ENCODE data around the gene CMSS1.

DNA sequence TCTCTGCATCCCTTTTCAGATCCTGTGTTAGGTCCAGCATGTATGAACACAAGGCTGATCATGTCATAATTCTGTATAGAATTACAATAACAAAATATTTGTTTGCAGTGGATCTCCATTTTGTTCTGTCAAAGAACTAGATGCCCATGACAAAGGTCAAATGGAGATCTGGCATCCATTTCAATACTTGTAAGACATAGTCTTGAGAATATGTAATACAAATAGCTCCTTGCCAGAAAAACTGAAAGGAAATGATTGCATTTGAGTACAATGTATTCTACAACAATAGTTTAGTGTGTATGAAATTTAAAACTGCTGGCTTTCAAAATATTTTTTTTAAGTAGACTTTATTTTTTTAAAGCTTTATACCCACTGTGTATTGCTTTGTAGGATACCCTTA, 101.1 kb downstream of the CMSS1 start:
- no peak for TF ChIP-seq EZH2 (IDR thresholded peaks at IDR 0.05; ENCODE audit: borderline replicate concordance, insufficient read depth, low read length, poor library complexity, severe bottlenecking)
- TF ChIP-seq, protein P1, sequence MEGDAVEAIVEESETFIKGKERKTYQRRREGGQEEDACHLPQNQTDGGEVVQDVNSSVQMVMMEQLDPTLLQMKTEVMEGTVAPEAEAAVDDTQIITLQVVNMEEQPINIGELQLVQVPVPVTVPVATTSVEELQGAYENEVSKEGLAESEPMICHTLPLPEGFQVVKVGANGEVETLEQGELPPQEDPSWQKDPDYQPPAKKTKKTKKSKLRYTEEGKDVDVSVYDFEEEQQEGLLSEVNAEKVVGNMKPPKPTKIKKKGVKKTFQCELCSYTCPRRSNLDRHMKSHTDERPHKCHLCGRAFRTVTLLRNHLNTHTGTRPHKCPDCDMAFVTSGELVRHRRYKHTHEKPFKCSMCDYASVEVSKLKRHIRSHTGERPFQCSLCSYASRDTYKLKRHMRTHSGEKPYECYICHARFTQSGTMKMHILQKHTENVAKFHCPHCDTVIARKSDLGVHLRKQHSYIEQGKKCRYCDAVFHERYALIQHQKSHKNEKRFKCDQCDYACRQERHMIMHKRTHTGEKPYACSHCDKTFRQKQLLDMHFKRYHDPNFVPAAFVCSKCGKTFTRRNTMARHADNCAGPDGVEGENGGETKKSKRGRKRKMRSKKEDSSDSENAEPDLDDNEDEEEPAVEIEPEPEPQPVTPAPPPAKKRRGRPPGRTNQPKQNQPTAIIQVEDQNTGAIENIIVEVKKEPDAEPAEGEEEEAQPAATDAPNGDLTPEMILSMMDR (IDR thresholded peaks at IDR 0.05; ENCODE audit: poor library complexity, severe bottlenecking), result no peak
- TF ChIP-seq RAD21 (conservative IDR thresholded peaks at IDR 0.05), result no peak
- TF ChIP-seq POLR2AphosphoS5 (IDR thresholded peaks at IDR 0.05), result no peak
- TF ChIP-seq EP300 (conservative IDR thresholded peaks at IDR 0.05; ENCODE audit: poor library complexity, severe bottlenecking), result no peak
- TF ChIP-seq, protein P2, sequence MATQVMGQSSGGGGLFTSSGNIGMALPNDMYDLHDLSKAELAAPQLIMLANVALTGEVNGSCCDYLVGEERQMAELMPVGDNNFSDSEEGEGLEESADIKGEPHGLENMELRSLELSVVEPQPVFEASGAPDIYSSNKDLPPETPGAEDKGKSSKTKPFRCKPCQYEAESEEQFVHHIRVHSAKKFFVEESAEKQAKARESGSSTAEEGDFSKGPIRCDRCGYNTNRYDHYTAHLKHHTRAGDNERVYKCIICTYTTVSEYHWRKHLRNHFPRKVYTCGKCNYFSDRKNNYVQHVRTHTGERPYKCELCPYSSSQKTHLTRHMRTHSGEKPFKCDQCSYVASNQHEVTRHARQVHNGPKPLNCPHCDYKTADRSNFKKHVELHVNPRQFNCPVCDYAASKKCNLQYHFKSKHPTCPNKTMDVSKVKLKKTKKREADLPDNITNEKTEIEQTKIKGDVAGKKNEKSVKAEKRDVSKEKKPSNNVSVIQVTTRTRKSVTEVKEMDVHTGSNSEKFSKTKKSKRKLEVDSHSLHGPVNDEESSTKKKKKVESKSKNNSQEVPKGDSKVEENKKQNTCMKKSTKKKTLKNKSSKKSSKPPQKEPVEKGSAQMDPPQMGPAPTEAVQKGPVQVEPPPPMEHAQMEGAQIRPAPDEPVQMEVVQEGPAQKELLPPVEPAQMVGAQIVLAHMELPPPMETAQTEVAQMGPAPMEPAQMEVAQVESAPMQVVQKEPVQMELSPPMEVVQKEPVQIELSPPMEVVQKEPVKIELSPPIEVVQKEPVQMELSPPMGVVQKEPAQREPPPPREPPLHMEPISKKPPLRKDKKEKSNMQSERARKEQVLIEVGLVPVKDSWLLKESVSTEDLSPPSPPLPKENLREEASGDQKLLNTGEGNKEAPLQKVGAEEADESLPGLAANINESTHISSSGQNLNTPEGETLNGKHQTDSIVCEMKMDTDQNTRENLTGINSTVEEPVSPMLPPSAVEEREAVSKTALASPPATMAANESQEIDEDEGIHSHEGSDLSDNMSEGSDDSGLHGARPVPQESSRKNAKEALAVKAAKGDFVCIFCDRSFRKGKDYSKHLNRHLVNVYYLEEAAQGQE (IDR thresholded peaks at IDR 0.05; ENCODE audit: borderline replicate concordance), result no peak
- TF ChIP-seq MXI1 (conservative IDR thresholded peaks at IDR 0.05; ENCODE audit: poor library complexity, severe bottlenecking), result no peak
- TF ChIP-seq SMC3 (conservative IDR thresholded peaks at IDR 0.05; ENCODE audit: poor library complexity), result no peak
